ENCODE data around the gene PRDM5.

GRCh38 chr4:120850018-120850599 lies 72.4 kb downstream of the PRDM5 start:
- TF ChIP-seq CTCF (optimal IDR thresholded peaks at IDR 0.05 in 1 of 3, IDR thresholded peaks at IDR 0.05 in 1 of 3, conservative IDR thresholded peaks at IDR 0.05 in 1 of 3; ENCODE audit: extremely low read depth in 1 of 3, insufficient read depth in 2 of 3, low read length in 3 of 3) (no peak), EZH2 (IDR thresholded peaks at IDR 0.05; ENCODE audit: low read length) (no peak)

Data from keratinocyte (primary cell).